Measurements from ENCODE around the gene CHPT1. TPM values are rescaled to one million over a fixed set of nuclear protein-coding genes. Genes with fewer than 3 reads are reported as not detected.

CHPT1 gene
- total and polyA plus RNA-seq, 12 donors: 42.2 to 215 (median 108) TPM

DNA sequence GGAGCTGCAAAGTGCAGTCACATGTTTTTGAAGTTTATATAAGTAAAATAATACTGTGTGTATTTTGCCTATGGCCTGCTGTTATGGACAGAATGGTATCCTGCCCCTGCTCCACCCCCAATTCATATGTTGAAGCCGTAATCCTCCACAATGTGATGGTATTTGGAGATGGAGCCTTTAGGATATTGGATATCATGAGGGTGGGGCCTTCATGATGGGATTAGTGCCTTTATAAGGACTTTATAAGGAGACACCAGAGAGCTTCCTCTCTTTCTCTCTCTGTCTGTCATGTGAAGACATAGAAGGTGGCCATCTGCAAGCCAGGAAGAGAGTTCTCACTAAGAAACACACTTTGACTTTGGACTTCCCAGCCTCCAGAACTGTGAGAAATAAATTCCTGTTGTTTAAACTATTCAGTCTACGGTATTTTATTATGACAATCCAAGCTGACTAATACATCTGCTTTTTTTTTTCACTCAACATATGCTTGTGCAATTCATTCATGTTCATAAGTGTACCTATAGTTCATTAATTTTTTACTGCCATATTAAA, 3.1 kb upstream of the CHPT1 start:
- H3K36me3 ChIP-seq: no peaks in the 10 kb centered on the region
- TF ChIP-seq, protein P1, sequence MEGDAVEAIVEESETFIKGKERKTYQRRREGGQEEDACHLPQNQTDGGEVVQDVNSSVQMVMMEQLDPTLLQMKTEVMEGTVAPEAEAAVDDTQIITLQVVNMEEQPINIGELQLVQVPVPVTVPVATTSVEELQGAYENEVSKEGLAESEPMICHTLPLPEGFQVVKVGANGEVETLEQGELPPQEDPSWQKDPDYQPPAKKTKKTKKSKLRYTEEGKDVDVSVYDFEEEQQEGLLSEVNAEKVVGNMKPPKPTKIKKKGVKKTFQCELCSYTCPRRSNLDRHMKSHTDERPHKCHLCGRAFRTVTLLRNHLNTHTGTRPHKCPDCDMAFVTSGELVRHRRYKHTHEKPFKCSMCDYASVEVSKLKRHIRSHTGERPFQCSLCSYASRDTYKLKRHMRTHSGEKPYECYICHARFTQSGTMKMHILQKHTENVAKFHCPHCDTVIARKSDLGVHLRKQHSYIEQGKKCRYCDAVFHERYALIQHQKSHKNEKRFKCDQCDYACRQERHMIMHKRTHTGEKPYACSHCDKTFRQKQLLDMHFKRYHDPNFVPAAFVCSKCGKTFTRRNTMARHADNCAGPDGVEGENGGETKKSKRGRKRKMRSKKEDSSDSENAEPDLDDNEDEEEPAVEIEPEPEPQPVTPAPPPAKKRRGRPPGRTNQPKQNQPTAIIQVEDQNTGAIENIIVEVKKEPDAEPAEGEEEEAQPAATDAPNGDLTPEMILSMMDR (IDR thresholded peaks at IDR 0.05): no peak
- no peak overlapping the region for H3K27ac ChIP-seq
- peaks cover 0 to 22% (median 13%) of the 10 kb centered on the region in 9 donors for H3K4me1 ChIP-seq
- intact Hi-C loops (cut with DNase I): no loop called here
- no peaks in the 10 kb centered on the region for H3K9me3 ChIP-seq
- H3K27me3 ChIP-seq: no peaks in the 10 kb centered on the region
- H3K4me3 ChIP-seq: no peak overlapping the region
- WGBS, 2 donors: 91 to 95% methylated on average over 2 of the region's 2 CpGs
- no peak for ATAC-seq
- DNase-seq: no peak

DNA sequence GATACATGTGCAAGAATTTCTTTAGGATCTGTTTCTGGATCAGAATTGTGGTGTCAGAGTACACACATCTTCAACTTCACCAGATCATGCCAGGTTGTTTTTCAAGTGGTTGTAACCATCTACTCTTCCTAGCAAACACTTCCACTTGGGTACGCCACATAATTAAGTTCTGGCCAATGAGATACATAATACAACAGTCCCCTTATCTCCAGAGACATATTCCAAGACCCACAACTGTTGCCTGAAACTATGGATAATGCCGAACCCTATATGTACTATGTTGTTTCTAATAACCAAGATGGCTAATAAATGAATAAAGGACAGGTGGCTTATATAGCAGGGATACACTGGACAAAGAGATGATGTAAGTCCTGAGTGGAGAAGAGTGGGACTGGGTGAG, 2.5 kb upstream of the CHPT1 start:
- ATAC-seq: no peak
- H3K4me1 ChIP-seq: peaks cover 0 to 28% (median 19%) of the 10 kb centered on the region in 9 donors

DNA sequence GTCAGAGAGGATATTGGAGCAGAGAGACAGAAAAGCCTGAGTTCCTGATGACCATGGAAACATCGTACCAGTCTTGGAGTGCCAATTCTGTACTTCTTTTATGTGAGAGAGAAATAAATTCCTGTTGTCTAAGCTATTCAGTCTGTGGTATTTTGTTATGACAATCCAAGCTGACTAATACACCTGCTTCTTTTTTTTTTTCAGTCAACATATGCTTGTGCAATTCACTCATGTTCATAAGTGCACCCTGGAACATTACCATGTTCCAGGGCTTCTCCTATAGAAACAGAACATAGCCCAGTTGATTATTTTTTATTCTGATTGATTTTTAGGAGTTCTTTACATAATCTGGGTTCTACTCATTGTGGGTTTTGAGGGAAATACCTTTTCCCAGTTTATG, 1.7 kb upstream of the CHPT1 start:
- intact Hi-C loops (cut with DNase I): loop anchor here in 1 of 10 donors (5.0 kb wide), 1 partner anchor 137 kb away; the partner anchor contains the start of gene GNPTAB
- TF ChIP-seq, protein P1 (IDR thresholded peaks at IDR 0.05): no peak
- Histone ChIP-seq H3K27me3 (no peaks in the 10 kb centered on the region), H3K4me1 (peaks cover 0 to 34% (median 22%) of the 10 kb centered on the region in 9 donors), H3K36me3 (no peaks in the 10 kb centered on the region), H3K9me3 (no peaks in the 10 kb centered on the region), H3K27ac (peak overlapping the region in 6 of 10 donors; percentile 93 to 97 (median 96)), H3K4me3 (no peak overlapping the region)
- 95% methylated on average over 1 of the region's 1 CpG for whole genome bisulfite sequencing, 2 donors
- no peak for ATAC-seq
- no peak for DNase-seq

More for the DNA sequence above, 2.5 kb upstream of the CHPT1 start:
- Histone ChIP-seq H3K27ac (no peak overlapping the region), H3K9me3 (no peaks in the 10 kb centered on the region), H3K4me3 (no peak overlapping the region), H3K36me3 (no peaks in the 10 kb centered on the region), H3K27me3 (no peaks in the 10 kb centered on the region)
- TF ChIP-seq, protein P1 (IDR thresholded peaks at IDR 0.05): no peak
- DNase-seq: no peak
- intact Hi-C loops (cut with DNase I): loop anchor here in 1 of 10 donors (5.0 kb wide), 1 partner anchor 137 kb away; the partner anchor contains the start of gene GNPTAB
- WGBS, 2 donors: 97 to 100% methylated on average over 2 of the region's 2 CpGs

DNA sequence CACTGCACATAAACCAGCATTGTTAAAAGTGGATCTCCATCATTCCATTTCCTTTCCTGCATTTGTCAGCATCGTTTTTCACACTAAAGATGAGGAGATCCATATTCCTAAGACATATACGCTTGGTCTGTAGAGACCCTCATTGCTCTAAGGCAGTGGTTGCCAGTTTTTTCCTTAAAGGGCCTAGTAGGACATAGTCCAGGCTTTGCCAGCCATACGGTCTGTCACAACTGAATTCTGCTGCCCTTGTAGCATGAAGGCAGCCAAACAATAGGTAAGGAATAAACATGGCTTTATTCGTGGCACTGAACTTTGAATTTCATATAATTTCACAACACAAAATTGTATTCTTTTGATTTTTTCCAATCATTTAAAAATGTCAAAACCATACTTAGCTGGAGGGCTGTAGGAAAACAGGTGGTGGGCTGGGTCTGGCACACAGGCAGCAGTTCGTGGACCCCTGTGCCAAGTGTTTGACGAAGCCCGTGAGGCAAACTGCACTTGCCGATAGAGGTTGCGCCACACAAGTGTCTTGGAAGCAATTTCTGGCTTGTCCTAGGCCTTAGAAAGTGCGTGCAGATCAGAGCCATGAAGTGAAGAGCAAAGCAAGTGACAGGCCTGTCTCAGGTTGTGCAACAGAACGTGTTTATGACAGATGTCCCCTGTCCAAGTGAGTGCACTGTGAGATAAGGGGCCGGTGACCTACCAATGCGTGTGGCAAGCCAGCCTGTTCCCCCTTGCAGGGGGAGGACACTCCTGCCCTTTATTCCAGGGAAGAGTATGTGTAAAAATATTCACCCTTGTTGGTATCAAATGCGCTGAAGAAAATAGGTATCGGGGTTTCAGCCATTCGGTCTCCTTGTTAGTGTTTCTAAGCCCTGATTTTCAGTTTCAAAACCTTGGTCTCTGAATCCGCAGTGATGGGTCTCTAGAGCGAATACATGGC, 916 bp upstream of the CHPT1 start:
- no peaks in the 10 kb centered on the region for H3K9me3 ChIP-seq
- TF ChIP-seq, protein P1 (IDR thresholded peaks at IDR 0.05): no peak
- H3K27ac ChIP-seq: peak overlapping the region; percentile 92 to 97 (median 96)
- intact Hi-C loops (cut with DNase I): loop anchor here in 1 of 10 donors (5.0 kb wide), 1 partner anchor 136 kb away; the partner anchor contains the start of gene GNPTAB
- peaks cover 0 to 42% (median 26%) of the 10 kb centered on the region in 9 donors for H3K4me1 ChIP-seq
- DNase-seq (peak; percentile 65 to 75), ATAC-seq (peak; percentile 65 to 94 (median 86))
- H3K4me3 ChIP-seq: peak overlapping the region; percentile 83 to 95 (median 88)
- no peaks in the 10 kb centered on the region for H3K27me3 ChIP-seq
- no peaks in the 10 kb centered on the region for H3K36me3 ChIP-seq
- WGBS, 2 donors: 36% methylated on average over 18 of the region's 18 CpGs

All from heart right ventricle (tissue), 16 donors.